PC-3 (cell line): ENCODE results near the gene TTF1. TPM values are rescaled to one million over a fixed set of nuclear protein-coding genes. Genes with fewer than 3 reads are reported as not detected.

ENCODE experiments used
- ATAC-seq: fragments of 200-7000 bp; cut with Tn5 transposase; 2 replicates; pipeline ENCODE4 v1.9.1; 2020; ENCODE audit warnings: mild to moderate bottlenecking, moderate library complexity
- BruUV-seq: library from RNA; stranded (reverse); fragments of 400-500 nt; replicated peaks from 2 replicates; lab custom pipeline; 2021; lab: Mats Ljungman, UMichigan
- CTCF ChIA-PET: fragments of 300-600 bp; sonication (Branson Sonifier 250); formaldehyde crosslinking; loops from one replicate; lab custom pipeline; 2022; ENCODE audit warnings: antibody characterized with exemption; lab: Charles Lee
- POLR2A ChIA-PET: fragments of 300-600 bp; sonication (Branson Sonifier 250); formaldehyde crosslinking; loops from one replicate; lab custom pipeline; 2022; ENCODE audit warnings: antibody characterized with exemption; ENCODE audit not compliant: unreplicated experiment; lab: Charles Lee
- DNase-seq: peaks from one replicate; pipeline ENCODE4 v3.0.0-alpha.2; 2015
- H2AFZ ChIP-seq: fragments of 300-600 bp; sonication (generic); 2 replicates; pipeline ENCODE4 v1.6.0; 2016; ENCODE audit warnings: antibody characterized with exemption, low read length
- H3F3A ChIP-seq: fragments of 300-600 bp; sonication (generic); one replicate; pipeline ENCODE4 v1.6.0; 2017; ENCODE audit warnings: antibody characterized with exemption, low read length, control low read depth, mild to moderate bottlenecking; ENCODE audit not compliant: unreplicated experiment
- H3K27ac ChIP-seq: fragments of 300-600 bp; sonication (generic); 2 replicates; pipeline ENCODE4 v1.5.1; 2016; ENCODE audit warnings: mild to moderate bottlenecking, low read length
- H3K27me3 ChIP-seq: fragments of 300-600 bp; sonication (generic); 2 replicates; pipeline ENCODE4 v1.6.1; 2016; ENCODE audit warnings: low read length, mixed read lengths
- H3K36me3 ChIP-seq: fragments of 300-600 bp; sonication (generic); 2 replicates; pipeline ENCODE4 v1.6.1; 2016; ENCODE audit warnings: low read depth, mixed run types, low read length, mixed read lengths
- H3K4me1 ChIP-seq: fragments of 300-600 bp; sonication (generic); 2 replicates; pipeline ENCODE4 v1.5.1; 2016; ENCODE audit warnings: low read length; ENCODE audit not compliant: insufficient read depth
- H3K4me2 ChIP-seq: fragments of 300-600 bp; sonication (generic); 2 replicates; pipeline ENCODE4 v1.6.0; 2016; ENCODE audit warnings: low read length
- H3K4me3 ChIP-seq: fragments of 300-600 bp; sonication (generic); 2 replicates; pipeline ENCODE4 v1.5.1; 2016; ENCODE audit warnings: mild to moderate bottlenecking, low read length, mixed read lengths
- H3K79me2 ChIP-seq: fragments of 300-600 bp; sonication (generic); 2 replicates; pipeline ENCODE4 v1.6.1; 2017; ENCODE audit warnings: low read length, mixed read lengths
- H3K9ac ChIP-seq: fragments of 300-600 bp; sonication (generic); 2 replicates; pipeline ENCODE4 v1.6.0; 2016; ENCODE audit warnings: mild to moderate bottlenecking, low read length
- H3K9me2 ChIP-seq: fragments of 300-600 bp; sonication (generic); replicated peaks from 2 replicates; pipeline ENCODE4 v1.6.1; 2016; ENCODE audit warnings: mixed run types, low read length, mixed read lengths
- H3K9me3 ChIP-seq: fragments of 300-600 bp; sonication (generic); 2 replicates; pipeline ENCODE4 v1.6.1; 2016; ENCODE audit warnings: low read length, mixed read lengths
- H4K20me1 ChIP-seq: fragments of 300-600 bp; sonication (generic); 2 replicates; pipeline ENCODE4 v1.6.1; 2016; ENCODE audit warnings: low read length, mixed read lengths
- CTCF ChIP-seq: fragments of 300-600 bp; sonication (generic); conservative IDR thresholded peaks from 2 replicates; pipeline ENCODE4 v1.5.1; 2017; ENCODE audit warnings: antibody characterized with exemption, low read depth, mild to moderate bottlenecking, low read length
- EZH2 ChIP-seq: fragments of 300-600 bp; sonication (generic); IDR thresholded peaks from one replicate; pipeline ENCODE4 v1.6.1; 2017; ENCODE audit warnings: antibody characterized with exemption, mild to moderate bottlenecking, low read length; ENCODE audit not compliant: unreplicated experiment
- EZH2phosphoT487 ChIP-seq: fragments of 300-600 bp; sonication (generic); IDR thresholded peaks from 2 replicates; pipeline ENCODE4 v1.6.1; 2018; ENCODE audit warnings: mild to moderate bottlenecking, antibody characterized with exemption, low read length, borderline replicate concordance
- intact Hi-C: fragments of 100-400 bp; cut with micrococcal nuclease; formaldehyde crosslinking; loops from 2 replicates; pipeline ENCODE4 v1.9.0; 2023
- total RNA-seq: library from RNA; depleted of rRNA; stranded (reverse); fragments of >200 nt; gene quantifications from 2 replicates; pipeline ENCODE4 v1.2.3, GENCODE V29; 2014

Gene TTF1
- total RNA-seq, 1 experiment from 2014 or later, result 9.6 TPM

- Histone ChIP-seq H3K27ac (no peak overlapping the region), H3K4me1 (no peaks in the 10 kb centered on the region), H3K27me3 (peaks cover 33% of the 10 kb centered on the region), H3K9me3 (no peaks in the 10 kb centered on the region), H3F3A (no peaks in the 10 kb centered on the region), H4K20me1 (no peaks in the 10 kb centered on the region), H3K36me3 (no peaks in the 10 kb centered on the region), H3K79me2 (no peaks in the 10 kb centered on the region), H3K9me2 (no peaks in the 10 kb centered on the region), H3K4me2 (no peak overlapping the region), H3K4me3 (no peak overlapping the region), H3K9ac (no peak overlapping the region), H2AFZ (no peak overlapping the region)
- intact Hi-C loops, result no loop called here
- ChIA-PET CTCF (no interaction called here), POLR2A (no interaction called here)
- no TSS peak for BruUV-seq
- no peak for DNase-seq
- no peak for ATAC-seq
- TF ChIP-seq EZH2phosphoT487 (no peak), EZH2 (no peak), CTCF (no peak)
Measured at GRCh38 chr9:132423503-132423902, 16.9 kb upstream of the TTF1 start.

- H3K27me3 ChIP-seq, result peaks cover 41% of the 10 kb centered on the region
- intact Hi-C loops, result no loop called here
Measured at GRCh38 chr9:132422574-132422973, 15.9 kb upstream of the TTF1 start.

GRCh38 chr9:132418726-132419363 is 12.2 kb upstream of the TTF1 start:
- no peaks in the 10 kb centered on the region for H3F3A ChIP-seq
- H3K4me3 ChIP-seq, result no peak overlapping the region
- no peak overlapping the region for H2AFZ ChIP-seq
- no peaks in the 10 kb centered on the region for H3K4me1 ChIP-seq
- no peaks in the 10 kb centered on the region for H3K9me3 ChIP-seq
- DNase-seq, result no peak
- H3K79me2 ChIP-seq, result no peaks in the 10 kb centered on the region
- no peak overlapping the region for H3K9ac ChIP-seq
- H3K4me2 ChIP-seq, result no peak overlapping the region
- no peaks in the 10 kb centered on the region for H4K20me1 ChIP-seq
- POLR2A ChIA-PET, result interaction anchor here (0.6 kb wide), 1 partner anchor 1843 kb away, joined by 4 read pairs; no protein-coding TSS in a partner anchor
- no peak overlapping the region for H3K27ac ChIP-seq
- H3K9me2 ChIP-seq, result no peaks in the 10 kb centered on the region
- no TSS peak for BruUV-seq
- CTCF ChIA-PET, result no interaction called here
- peaks cover 48% of the 10 kb centered on the region for H3K27me3 ChIP-seq
- ATAC-seq, result no peak
- H3K36me3 ChIP-seq, result no peaks in the 10 kb centered on the region
- TF ChIP-seq EZH2 (no peak), EZH2phosphoT487 (no peak)
- intact Hi-C loops, result no loop called here

More at GRCh38 chr9:132422574-132422973, 15.9 kb upstream of the TTF1 start:
- H3K4me3 ChIP-seq, result no peak overlapping the region
- no peak overlapping the region for H3K4me2 ChIP-seq
- H3K36me3 ChIP-seq, result no peaks in the 10 kb centered on the region
- H3K9ac ChIP-seq, result no peak overlapping the region
- H3K4me1 ChIP-seq, result no peaks in the 10 kb centered on the region
- no TSS peak for BruUV-seq
- H2AFZ ChIP-seq, result no peak overlapping the region
- POLR2A ChIA-PET, result no interaction called here
- TF ChIP-seq EZH2 (no peak), EZH2phosphoT487 (no peak)
- CTCF ChIA-PET, result no interaction called here
- no peaks in the 10 kb centered on the region for H3K9me2 ChIP-seq
- H3K27ac ChIP-seq, result no peak overlapping the region
- H3F3A ChIP-seq, result no peaks in the 10 kb centered on the region
- DNase-seq (no peak), ATAC-seq (no peak)
- H3K9me3 ChIP-seq, result no peaks in the 10 kb centered on the region
- no peaks in the 10 kb centered on the region for H4K20me1 ChIP-seq
- H3K79me2 ChIP-seq, result no peaks in the 10 kb centered on the region
